Stimulated activated CD8-positive, alpha-beta memory T cell treated with anti-CD3 and anti-CD28 coated beads, Interleukin-12 subunit alpha, Interleukin-12 subunit beta, amount 100 ng/mL, for 24 hours (primary cell): ENCODE data around the gene CAPN10.
A peak's percentile ranks its signal among the peaks of the same experiment; 100 is the strongest.

Experiments used
- DNase-seq: peaks from one replicate; pipeline ENCODE4 v3.0.0-alpha.2; 2020; ENCODE audit errors: extremely low read depth

Gene CAPN10

GRCh38 chr2:240622531-240623235 lies 36.1 kb downstream of the CAPN10 start:
- DNase-seq: no peak

- no peak for DNase-seq
Measured at GRCh38 chr2:240623531-240624010, 37.0 kb downstream of the CAPN10 start.

GRCh38 chr2:240624011-240624949 lies 37.7 kb downstream of the CAPN10 start:
- no peak for DNase-seq

- DNase-seq: peak; percentile 52
Measured at GRCh38 chr2:240624950-240625621, 38.6 kb downstream of the CAPN10 start, which contains the start of gene GPR35. Gene GPR35 (plus strand): TSS chr2:240625480. CDS start chr2:240629953, 4,473 bp downstream.

GRCh38 chr2:240626531-240627300 lies 40.2 kb downstream of the CAPN10 start:
- DNase-seq: no peak

GRCh38 chr2:240627736-240628506 lies 41.4 kb downstream of the CAPN10 start:
- DNase-seq: no peak

GRCh38 chr2:240628507-240628807 lies 41.9 kb downstream of the CAPN10 start:
- DNase-seq: no peak

GRCh38 chr2:240628808-240629618 lies 42.5 kb downstream of the CAPN10 start:
- DNase-seq: no peak

- DNase-seq: no peak
Measured at GRCh38 chr2:240629619-240629967, 43.1 kb downstream of the CAPN10 start.

GRCh38 chr2:240629968-240630770 lies 43.6 kb downstream of the CAPN10 start:
- DNase-seq: no peak

- no peak for DNase-seq
Measured at GRCh38 chr2:240630771-240631547, 44.4 kb downstream of the CAPN10 start.

- DNase-seq: no peak
Measured at GRCh38 chr2:240631548-240632305, 45.2 kb downstream of the CAPN10 start.

GRCh38 chr2:240632306-240632721 lies 45.8 kb downstream of the CAPN10 start:
- no peak for DNase-seq

- DNase-seq: no peak
Measured at GRCh38 chr2:240635121-240635997, 48.8 kb downstream of the CAPN10 start.

GRCh38 chr2:240635998-240636547 lies 49.5 kb downstream of the CAPN10 start:
- DNase-seq: no peak

GRCh38 chr2:240636563-240637115 lies 50.1 kb downstream of the CAPN10 start:
- DNase-seq: no peak
